Lower leg skin (tissue), 3 donors: ENCODE results near the gene NIM1K.

ENCODE experiments used
- POLR2A ChIP-seq, 2 donors: fragments of 450-650 bp; IDR thresholded peaks; one replicate each; pipeline ENCODE4 v1.6.1; 2016 to 2017; ENCODE audit warnings: antibody characterized with exemption in 2 of 2, mild to moderate bottlenecking in 1 of 2, moderate library complexity in 1 of 2
- TF ChIP-seq, protein P1 (sequence below), 3 donors: fragments of 450-650 bp; IDR thresholded peaks; one replicate each; pipeline ENCODE4 v1.5.1; 2016; ENCODE audit warnings: antibody characterized with exemption in 3 of 3, mild to moderate bottlenecking in 3 of 3, moderate library complexity in 2 of 3

GRCh38 chr5:43258116-43258515, 66.1 kb downstream of the NIM1K start:
- TF ChIP-seq, protein P1, sequence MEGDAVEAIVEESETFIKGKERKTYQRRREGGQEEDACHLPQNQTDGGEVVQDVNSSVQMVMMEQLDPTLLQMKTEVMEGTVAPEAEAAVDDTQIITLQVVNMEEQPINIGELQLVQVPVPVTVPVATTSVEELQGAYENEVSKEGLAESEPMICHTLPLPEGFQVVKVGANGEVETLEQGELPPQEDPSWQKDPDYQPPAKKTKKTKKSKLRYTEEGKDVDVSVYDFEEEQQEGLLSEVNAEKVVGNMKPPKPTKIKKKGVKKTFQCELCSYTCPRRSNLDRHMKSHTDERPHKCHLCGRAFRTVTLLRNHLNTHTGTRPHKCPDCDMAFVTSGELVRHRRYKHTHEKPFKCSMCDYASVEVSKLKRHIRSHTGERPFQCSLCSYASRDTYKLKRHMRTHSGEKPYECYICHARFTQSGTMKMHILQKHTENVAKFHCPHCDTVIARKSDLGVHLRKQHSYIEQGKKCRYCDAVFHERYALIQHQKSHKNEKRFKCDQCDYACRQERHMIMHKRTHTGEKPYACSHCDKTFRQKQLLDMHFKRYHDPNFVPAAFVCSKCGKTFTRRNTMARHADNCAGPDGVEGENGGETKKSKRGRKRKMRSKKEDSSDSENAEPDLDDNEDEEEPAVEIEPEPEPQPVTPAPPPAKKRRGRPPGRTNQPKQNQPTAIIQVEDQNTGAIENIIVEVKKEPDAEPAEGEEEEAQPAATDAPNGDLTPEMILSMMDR (IDR thresholded peaks at IDR 0.05), result no peak
- no peak for TF ChIP-seq POLR2A (IDR thresholded peaks at IDR 0.05)
